ENCODE results near the gene PATJ. TPM values are rescaled to one million over a fixed set of nuclear protein-coding genes. Genes with fewer than 3 reads are reported as not detected.
"Not testable (repeated sequence)": the region's sequence is repeated elsewhere in the genome, so short reads cannot be mapped to it uniquely, and the experiment has no call there.

PATJ gene
- total RNA-seq, 4 donors from 2014 or later: 47.6 to 105 (median 70.8) TPM

GRCh38 chr1:62212411-62212810, 470.1 kb downstream of the PATJ start:
- intact Hi-C loops (cut with DNase I): no loop called here
- no peak for TF ChIP-seq POLR2A (IDR thresholded peaks at IDR 0.05)
- TF ChIP-seq, protein P1, sequence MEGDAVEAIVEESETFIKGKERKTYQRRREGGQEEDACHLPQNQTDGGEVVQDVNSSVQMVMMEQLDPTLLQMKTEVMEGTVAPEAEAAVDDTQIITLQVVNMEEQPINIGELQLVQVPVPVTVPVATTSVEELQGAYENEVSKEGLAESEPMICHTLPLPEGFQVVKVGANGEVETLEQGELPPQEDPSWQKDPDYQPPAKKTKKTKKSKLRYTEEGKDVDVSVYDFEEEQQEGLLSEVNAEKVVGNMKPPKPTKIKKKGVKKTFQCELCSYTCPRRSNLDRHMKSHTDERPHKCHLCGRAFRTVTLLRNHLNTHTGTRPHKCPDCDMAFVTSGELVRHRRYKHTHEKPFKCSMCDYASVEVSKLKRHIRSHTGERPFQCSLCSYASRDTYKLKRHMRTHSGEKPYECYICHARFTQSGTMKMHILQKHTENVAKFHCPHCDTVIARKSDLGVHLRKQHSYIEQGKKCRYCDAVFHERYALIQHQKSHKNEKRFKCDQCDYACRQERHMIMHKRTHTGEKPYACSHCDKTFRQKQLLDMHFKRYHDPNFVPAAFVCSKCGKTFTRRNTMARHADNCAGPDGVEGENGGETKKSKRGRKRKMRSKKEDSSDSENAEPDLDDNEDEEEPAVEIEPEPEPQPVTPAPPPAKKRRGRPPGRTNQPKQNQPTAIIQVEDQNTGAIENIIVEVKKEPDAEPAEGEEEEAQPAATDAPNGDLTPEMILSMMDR (IDR thresholded peaks at IDR 0.05): no peak

DNA sequence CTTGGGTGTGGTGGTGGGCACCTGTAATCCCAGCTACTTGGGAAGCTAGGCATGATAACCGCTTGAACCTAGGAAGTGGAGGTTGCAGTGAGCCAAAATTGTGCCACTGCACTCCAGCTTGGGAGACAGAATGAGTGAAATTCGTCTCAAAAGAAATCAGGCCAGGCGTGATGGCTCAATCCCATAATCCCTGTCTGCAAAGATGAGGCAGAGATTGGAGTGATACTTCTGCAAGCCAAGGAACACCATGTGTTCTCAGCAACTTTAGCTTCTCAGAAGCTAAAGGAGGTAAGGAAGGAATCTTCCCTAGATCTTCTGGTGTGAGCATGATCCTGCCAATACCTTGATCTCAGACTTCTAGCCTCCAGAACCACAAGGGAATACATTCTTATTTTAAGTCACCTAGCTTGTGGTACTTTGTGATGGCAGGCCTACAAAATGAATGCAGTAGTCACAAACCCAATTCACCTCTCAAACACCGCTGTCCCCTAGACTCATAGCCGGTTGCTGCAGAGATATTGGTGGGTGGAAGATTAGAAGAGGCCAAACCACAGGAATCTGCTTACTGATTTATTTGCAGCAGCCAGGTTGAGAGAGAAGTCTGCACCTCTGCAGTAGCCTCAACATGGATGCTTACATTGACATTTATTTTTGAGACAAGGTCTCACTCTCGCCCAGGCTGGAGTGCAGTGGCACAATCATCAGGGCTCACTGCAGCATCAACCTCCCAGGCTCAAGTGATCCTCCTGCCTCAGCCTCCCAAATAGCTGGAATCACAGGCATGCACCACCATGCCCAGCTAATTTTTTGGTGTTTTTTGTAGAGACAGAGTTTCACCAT, 471.0 kb downstream of the PATJ start:
- no peak for DNase-seq
- no peak overlapping the region for H3K27ac ChIP-seq
- no peaks in the 10 kb centered on the region for H3K4me1 ChIP-seq
- H3K9me3 ChIP-seq: peaks cover 0 to 14% (median 4%) of the 10 kb centered on the region in 3 donors
- no peaks in the 10 kb centered on the region for H3K36me3 ChIP-seq
- 79 to 85% methylated on average over 6 of the region's 6 CpGs for WGBS, 2 donors
- TF ChIP-seq POLR2A (IDR thresholded peaks at IDR 0.05): no peak
- TF ChIP-seq, protein P1 (IDR thresholded peaks at IDR 0.05): no peak
- no peak overlapping the region for H3K4me3 ChIP-seq
- intact Hi-C loops (cut with DNase I): no loop called here
- H3K27me3 ChIP-seq: no peaks in the 10 kb centered on the region

More at GRCh38 chr1:62212411-62212810, 470.1 kb downstream of the PATJ start:
- Histone ChIP-seq H3K36me3 (no peaks in the 10 kb centered on the region), H3K4me3 (no peak overlapping the region), H3K27me3 (no peaks in the 10 kb centered on the region), H3K9me3 (peaks cover 0 to 14% (median 4%) of the 10 kb centered on the region in 3 donors), H3K27ac (no peak overlapping the region), H3K4me1 (no peaks in the 10 kb centered on the region)
- no peak for DNase-seq
- WGBS, 2 donors: 87 to 88% methylated on average over 6 of the region's 6 CpGs

GRCh38 chr1:62218604-62219003, 476.3 kb downstream of the PATJ start:
- no peak overlapping the region for H3K27ac ChIP-seq
- H3K9me3 ChIP-seq: no peaks in the 10 kb centered on the region
- 55 to 79% methylated on average over 2 of the region's 2 CpGs for WGBS, 2 donors
- no peaks in the 10 kb centered on the region for H3K4me1 ChIP-seq
- H3K36me3 ChIP-seq: no peaks in the 10 kb centered on the region
- H3K27me3 ChIP-seq: no peaks in the 10 kb centered on the region
- TF ChIP-seq, protein P1 (IDR thresholded peaks at IDR 0.05): no peak
- intact Hi-C loops (cut with DNase I): no loop called here
- no peak for DNase-seq
- no peak overlapping the region for H3K4me3 ChIP-seq

DNA sequence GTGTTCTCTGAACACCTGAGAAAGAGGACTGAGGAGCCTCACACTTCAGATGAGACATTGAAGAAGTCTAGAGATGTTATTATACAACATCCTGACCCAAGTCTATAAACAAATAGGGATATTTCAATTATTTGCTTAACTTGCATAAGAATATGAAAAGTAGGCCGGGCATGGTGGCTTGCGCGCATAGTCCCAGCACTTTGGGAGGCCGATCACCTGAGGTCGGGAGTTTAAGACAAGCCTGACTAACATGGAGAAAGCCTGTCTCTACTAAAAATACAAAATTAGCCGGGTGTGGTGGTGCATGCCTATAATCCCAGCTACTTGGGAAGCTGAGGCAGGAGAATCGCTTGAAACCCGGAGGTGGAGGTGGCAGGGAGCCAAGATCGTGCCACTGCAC, 478.2 kb downstream of the PATJ start:
- H3K27me3 ChIP-seq; H3K27ac ChIP-seq; DNase-seq; H3K4me1 ChIP-seq; intact Hi-C loops (cut with DNase I); H3K36me3 ChIP-seq; H3K9me3 ChIP-seq; H3K4me3 ChIP-seq: not testable (repeated sequence)
- 82% methylated on average over 9 of the region's 9 CpGs for WGBS, 2 donors

DNA sequence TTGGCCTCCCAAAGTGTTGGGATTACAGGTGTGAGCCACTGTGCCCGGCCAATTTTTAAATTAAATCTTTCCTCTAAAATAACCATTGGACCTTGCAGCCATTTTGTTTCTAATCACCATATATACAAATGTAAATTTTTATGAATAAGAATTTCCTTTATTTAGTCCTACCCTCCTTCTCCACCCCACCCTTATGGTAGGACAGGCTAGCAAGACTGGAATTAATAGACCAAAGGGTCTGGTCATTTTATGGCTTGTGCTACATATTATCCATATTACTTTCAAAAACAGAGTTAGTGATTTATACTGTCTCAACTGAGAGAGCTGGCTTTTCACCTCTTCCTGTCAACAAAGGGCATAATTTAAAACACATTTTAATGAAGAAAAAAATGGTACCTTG, 478.9 kb downstream of the PATJ start:
- no peaks in the 10 kb centered on the region for H3K9me3 ChIP-seq
- H3K27ac ChIP-seq: no peak overlapping the region
- DNase-seq: no peak
- no peaks in the 10 kb centered on the region for H3K27me3 ChIP-seq
- H3K4me3 ChIP-seq: no peak overlapping the region
- TF ChIP-seq POLR2A (IDR thresholded peaks at IDR 0.05): no peak
- TF ChIP-seq, protein P1 (IDR thresholded peaks at IDR 0.05): no peak
- H3K4me1 ChIP-seq: no peaks in the 10 kb centered on the region
- 89 to 100% methylated on average over 1 of the region's 1 CpG for WGBS, 2 donors
- intact Hi-C loops (cut with DNase I): no loop called here
- no peaks in the 10 kb centered on the region for H3K36me3 ChIP-seq

All from esophagus squamous epithelium (tissue), 5 donors.